Hematopoietic multipotent progenitor cell treated with erythropoietin and hydrocortisone succinate and interleukin-3 and kit ligand, for 4 days (in vitro differentiated cells): ENCODE results near the gene AUH.
"Not testable (repeated sequence)": the region's sequence is repeated elsewhere in the genome, so short reads cannot be mapped to it uniquely, and the experiment has no call there.

Source experiments
- DNase-seq: peaks from one replicate; pipeline ENCODE4 v3.0.0-alpha.2; 2015

AUH gene

GRCh38 chr9:91378695-91379127, 17.0 kb upstream of the AUH start:
- DNase-seq, result peak; percentile 58

GRCh38 chr9:91378054-91378453, 16.3 kb upstream of the AUH start:
- DNase-seq, result not testable (repeated sequence)

GRCh38 chr9:91376239-91376638, 14.5 kb upstream of the AUH start:
- peak; percentile 85 for DNase-seq

GRCh38 chr9:91374939-91375338, 13.2 kb upstream of the AUH start:
- DNase-seq, result peak; percentile 42

GRCh38 chr9:91371894-91372293, 10.2 kb upstream of the AUH start:
- DNase-seq, result no peak

- not testable (repeated sequence) for DNase-seq
Measured at GRCh38 chr9:91370006-91370405, 8.3 kb upstream of the AUH start.

GRCh38 chr9:91364702-91365101, 3.0 kb upstream of the AUH start:
- no peak for DNase-seq

GRCh38 chr9:91364005-91364404, 2.3 kb upstream of the AUH start:
- no peak for DNase-seq

DNA sequence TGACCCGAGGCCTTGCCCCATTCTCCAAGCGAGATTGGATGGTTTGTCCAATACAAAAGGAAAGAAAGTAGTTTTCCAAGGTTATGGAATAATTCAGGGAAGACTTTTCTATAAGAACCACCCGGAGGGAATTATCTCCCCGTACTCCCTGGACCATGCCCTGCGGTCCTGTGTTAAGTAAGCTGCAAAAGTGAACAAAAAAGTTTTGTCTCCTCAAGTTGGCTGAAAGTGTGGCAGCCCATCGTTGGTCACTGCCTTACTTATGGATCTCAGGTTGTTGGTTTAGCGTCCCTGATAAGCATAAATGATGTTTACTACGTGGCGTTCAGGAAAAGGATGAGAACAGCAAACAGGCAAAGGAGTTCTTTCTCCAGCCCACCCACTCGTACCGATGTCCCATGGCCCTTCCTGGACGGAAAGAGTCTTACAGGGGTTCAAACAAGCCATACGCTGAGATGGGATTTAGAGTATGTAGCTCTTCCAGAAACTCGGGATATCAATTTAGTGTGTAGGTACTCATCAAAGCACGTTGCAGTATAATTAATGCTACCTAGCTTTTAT, 413 bp upstream of the AUH start:
- no peak for DNase-seq

- no peak for DNase-seq
Measured at GRCh38 chr9:91360551-91361290, 997 bp downstream of the AUH start.

GRCh38 chr9:91359734-91360470, 1.8 kb downstream of the AUH start:
- DNase-seq, result no peak

DNA sequence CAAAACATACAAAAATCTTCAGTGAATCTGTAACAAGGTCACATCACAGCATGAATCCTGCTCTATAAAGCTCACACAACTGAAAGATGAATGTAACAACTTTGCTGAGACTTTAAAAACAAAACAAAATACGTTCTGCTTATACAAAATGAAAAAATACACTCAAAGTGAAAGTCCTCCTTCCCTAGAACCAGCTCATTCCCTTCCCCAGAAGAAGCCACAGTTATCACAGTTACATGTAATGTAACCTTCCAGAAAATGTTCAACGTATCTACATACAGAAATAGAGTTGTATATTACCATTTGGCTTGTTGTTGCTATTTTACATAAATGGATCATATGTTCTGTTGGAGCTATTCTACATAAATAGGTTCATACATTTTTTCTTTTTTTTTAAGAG, 2.6 kb downstream of the AUH start:
- DNase-seq, result no peak

- DNase-seq, result no peak
Measured at GRCh38 chr9:91354881-91355280, 6.8 kb downstream of the AUH start.

GRCh38 chr9:91349115-91349555, 12.6 kb downstream of the AUH start:
- no peak for DNase-seq

DNA sequence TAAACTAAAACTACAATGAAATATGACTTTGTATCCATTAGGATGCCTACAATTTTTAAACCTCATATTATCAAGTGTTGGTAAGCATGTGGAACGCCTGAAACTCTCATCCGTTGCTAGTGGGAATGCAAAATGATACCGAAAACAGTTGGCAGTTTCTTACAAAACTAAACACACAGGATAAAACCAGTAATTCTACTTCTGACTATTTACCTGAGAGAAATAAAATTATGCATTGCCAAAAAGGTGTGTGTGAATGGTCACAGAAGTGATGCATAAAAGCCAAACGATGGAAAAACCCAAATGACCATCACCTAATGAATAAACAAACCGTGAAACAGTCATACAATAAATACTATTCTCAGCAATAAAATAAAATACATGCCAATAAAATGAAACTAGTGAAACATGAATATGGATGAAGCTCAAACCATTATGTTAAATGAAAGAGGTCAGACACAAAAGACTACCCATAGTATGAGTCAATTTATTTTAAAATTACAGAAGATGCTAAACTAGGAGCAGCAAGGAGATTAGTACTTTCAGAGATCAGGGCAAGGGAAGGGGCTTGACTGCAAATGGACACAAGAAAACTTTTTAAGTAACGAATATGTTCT, 13.4 kb downstream of the AUH start:
- DNase-seq, result no peak

- DNase-seq, result no peak
Measured at GRCh38 chr9:91347377-91347776, 14.3 kb downstream of the AUH start.

- no peak for DNase-seq
Measured at GRCh38 chr9:91346644-91347043, 15.1 kb downstream of the AUH start.

DNA sequence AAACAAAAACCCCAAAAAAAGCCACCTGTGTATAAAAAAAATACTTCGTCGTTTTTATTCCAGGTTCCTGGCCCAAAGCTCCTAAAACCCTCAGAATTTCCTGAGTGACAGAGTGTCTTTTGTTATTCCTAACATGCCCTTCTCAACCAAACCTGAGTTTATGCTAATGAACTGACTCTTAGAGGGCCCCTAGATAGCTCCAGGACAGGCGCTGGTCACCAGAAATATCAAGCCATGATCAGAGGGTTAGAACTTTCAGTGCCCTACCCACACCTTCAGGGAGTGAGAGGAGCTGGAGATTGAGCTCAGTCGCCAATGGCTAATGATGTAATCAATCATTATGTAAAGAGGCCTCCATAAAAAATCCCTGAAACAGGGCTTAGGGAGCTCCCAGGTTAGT, 15.7 kb downstream of the AUH start:
- no peak for DNase-seq

DNA sequence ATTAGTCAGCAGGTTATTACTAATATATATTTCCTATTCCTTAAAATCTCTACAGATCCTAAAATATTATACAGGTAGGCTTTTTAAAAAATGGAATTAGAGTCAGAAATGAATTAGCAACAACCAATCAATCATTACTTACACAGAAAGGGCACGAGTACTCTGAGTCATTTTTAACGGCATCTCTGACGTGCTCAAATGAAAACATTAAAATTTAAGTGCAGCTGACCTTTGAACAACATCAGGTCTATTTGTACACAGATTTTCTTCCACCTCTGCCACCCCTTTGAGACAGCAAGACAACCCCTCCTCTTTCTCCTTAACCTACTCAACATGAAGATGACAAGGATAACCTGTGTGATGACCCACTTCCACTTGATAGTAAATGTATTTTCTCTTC, 19.1 kb downstream of the AUH start:
- no peak for DNase-seq

DNA sequence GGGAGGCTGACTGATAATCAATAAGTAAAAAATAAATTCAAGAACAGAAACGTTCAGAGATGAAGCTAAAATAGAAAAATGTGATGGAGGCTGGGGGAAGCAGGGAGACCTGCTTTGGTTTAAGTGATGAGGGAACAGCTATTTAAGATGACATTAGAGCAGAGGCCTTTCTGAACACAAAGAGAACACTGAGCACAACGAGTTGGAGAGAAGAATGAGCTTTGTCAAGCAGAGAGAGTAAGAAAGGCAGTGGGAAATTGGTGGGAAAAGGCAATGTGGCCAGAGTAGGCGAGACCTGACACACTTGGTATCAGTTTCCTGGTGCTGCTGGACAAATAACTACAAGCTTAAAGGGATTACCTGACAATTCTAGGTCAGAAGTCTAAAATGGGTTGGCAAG, 20.0 kb downstream of the AUH start:
- DNase-seq, result no peak

DNA sequence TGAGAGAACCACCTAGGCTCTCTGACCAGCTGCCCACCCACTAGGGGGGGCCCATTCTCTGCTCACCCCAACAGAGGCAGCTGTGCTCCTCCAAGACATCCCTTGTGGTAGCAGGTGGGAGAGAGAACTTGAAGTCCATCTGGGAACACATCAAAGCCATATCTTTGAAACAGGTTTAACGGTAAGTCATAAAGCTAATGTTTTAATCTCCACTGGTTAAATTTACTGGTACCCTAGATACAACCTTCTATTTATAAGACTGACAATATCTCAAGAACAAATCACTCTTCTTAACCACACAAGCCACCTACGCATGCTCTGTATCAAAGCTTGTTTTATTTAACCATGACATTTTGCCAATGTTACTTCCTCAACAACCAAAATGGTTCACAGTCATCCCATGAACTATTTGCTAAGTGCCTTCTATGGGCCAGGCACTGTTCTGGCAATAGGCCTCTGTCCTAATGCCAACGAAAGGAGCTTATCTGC, 20.4 kb downstream of the AUH start:
- peak; percentile 67 for DNase-seq

DNA sequence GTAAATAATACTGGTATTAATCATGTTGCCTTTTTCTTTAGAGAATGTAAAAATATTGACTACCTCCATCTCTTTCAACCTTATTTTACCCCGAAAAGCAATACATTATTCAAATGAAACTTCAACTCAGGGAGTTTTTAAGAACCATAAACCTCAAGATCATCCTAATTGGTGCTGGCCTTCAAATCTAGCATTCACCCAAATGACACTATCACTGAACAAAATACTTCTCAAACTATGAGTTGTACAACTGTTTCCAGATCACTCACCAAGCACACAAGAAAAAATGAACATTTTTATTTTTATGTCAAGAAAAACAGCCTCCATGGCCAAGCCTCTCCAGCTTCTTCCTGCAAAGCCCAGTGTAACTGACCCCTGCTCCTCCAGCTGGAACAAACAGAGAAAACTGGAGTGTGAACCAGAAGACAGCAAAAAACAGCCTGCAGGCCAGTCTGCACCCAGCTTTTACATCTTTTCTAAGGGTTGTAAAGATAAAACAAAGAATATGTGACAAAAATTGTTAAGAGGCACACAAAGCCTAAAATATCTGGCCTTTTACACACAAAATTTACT, 21.2 kb downstream of the AUH start:
- DNase-seq, result no peak

GRCh38 chr9:91338681-91339080, 23.0 kb downstream of the AUH start:
- DNase-seq, result peak; percentile 42
